Trophoblast cell (in vitro differentiated cells and primary cell): ENCODE measurements around the gene HSPA12B.

ENCODE experiments used
- DNase-seq, 2 donors: peaks; one replicate each; pipeline ENCODE4 v3.0.0-alpha.2; 2016
- H2AFZ ChIP-seq: 2 replicates; pipeline ENCODE4 v1.6.1; 2013; ENCODE audit warnings: low read length, moderate library complexity, mild to moderate bottlenecking; ENCODE audit not compliant: insufficient read depth, poor library complexity
- H2AK5ac ChIP-seq: 2 replicates; pipeline ENCODE4 v1.6.1; 2013; ENCODE audit warnings: mild to moderate bottlenecking, low read length
- H2BK120ac ChIP-seq: 2 replicates; pipeline ENCODE4 v1.6.1; 2013; ENCODE audit warnings: low read length, mild to moderate bottlenecking, moderate library complexity; ENCODE audit not compliant: insufficient read depth, poor library complexity
- H2BK12ac ChIP-seq: 2 replicates; pipeline ENCODE4 v1.6.1; 2013; ENCODE audit warnings: mild to moderate bottlenecking, low read length, moderate library complexity
- H2BK5ac ChIP-seq: 2 replicates; pipeline ENCODE4 v1.6.1; 2013; ENCODE audit warnings: low read length, low read depth, moderate library complexity, mild to moderate bottlenecking; ENCODE audit not compliant: poor library complexity
- H3K14ac ChIP-seq: 2 replicates; pipeline ENCODE4 v1.6.1; 2013; ENCODE audit warnings: mild to moderate bottlenecking, low read length
- H3K18ac ChIP-seq: 2 replicates; pipeline ENCODE4 v1.6.1; 2013; ENCODE audit warnings: mild to moderate bottlenecking, low read length
- H3K23ac ChIP-seq: 2 replicates; pipeline ENCODE4 v1.6.1; 2013; ENCODE audit warnings: low read length
- H3K27ac ChIP-seq: 2 replicates; pipeline ENCODE4 v1.5.1; 2013; ENCODE audit warnings: low read depth, mild to moderate bottlenecking, inconsistent platforms, low read length, moderate library complexity
- H3K27me3 ChIP-seq: 2 replicates; pipeline ENCODE4 v1.6.1; 2013; ENCODE audit warnings: inconsistent platforms, mild to moderate bottlenecking, low read length, moderate library complexity; ENCODE audit not compliant: insufficient read depth
- H3K36me3 ChIP-seq, 2 experiments: 1 replicate in 1 of 2; 2 replicates in 1 of 2; pipeline ENCODE4 v1.6.1; 2013; ENCODE audit warnings: low read length in 2 of 2, mild to moderate bottlenecking in 2 of 2, moderate library complexity in 1 of 2; ENCODE audit not compliant: insufficient read depth in 2 of 2, control insufficient read depth in 1 of 2
- H3K4ac ChIP-seq: 2 replicates; pipeline ENCODE4 v1.6.1; 2013; ENCODE audit warnings: low read depth, mild to moderate bottlenecking, low read length, moderate library complexity
- H3K4me1 ChIP-seq, 2 experiments: 1 replicate in 1 of 2; 2 replicates in 1 of 2; pipeline ENCODE4 v1.6.1; 2013; ENCODE audit warnings: low read length in 2 of 2, mild to moderate bottlenecking in 2 of 2, moderate library complexity in 1 of 2; ENCODE audit not compliant: insufficient read depth in 2 of 2, control insufficient read depth in 1 of 2
- H3K4me2 ChIP-seq: 2 replicates; pipeline ENCODE4 v1.6.1; 2013; ENCODE audit warnings: inconsistent platforms, mild to moderate bottlenecking, low read length, moderate library complexity
- H3K4me3 ChIP-seq: 2 replicates; pipeline ENCODE4 v1.5.1; 2013; ENCODE audit warnings: mild to moderate bottlenecking, low read depth, low read length, inconsistent platforms
- H3K79me1 ChIP-seq: one replicate; pipeline ENCODE4 v1.6.1; 2013; ENCODE audit warnings: low read length
- H3K79me2 ChIP-seq: 2 replicates; pipeline ENCODE4 v1.6.1; 2013; ENCODE audit warnings: low read length, mild to moderate bottlenecking; ENCODE audit not compliant: control insufficient read depth, insufficient read depth, poor library complexity
- H3K9ac ChIP-seq: 2 replicates; pipeline ENCODE4 v1.6.1; 2013; ENCODE audit warnings: mild to moderate bottlenecking, low read length
- H3K9me3 ChIP-seq: 2 replicates; pipeline ENCODE4 v1.6.1; 2013; ENCODE audit warnings: low read depth, mild to moderate bottlenecking, control low read depth, inconsistent platforms, low read length; ENCODE audit not compliant: insufficient read depth
- H4K12ac ChIP-seq: 2 replicates; pipeline ENCODE4 v1.6.1; 2013; ENCODE audit warnings: low read depth, mild to moderate bottlenecking, low read length, moderate library complexity
- H4K8ac ChIP-seq: 2 replicates; pipeline ENCODE4 v1.6.1; 2013; ENCODE audit warnings: low read depth, mild to moderate bottlenecking, low read length, moderate library complexity
- H4K91ac ChIP-seq: one replicate; pipeline ENCODE4 v1.6.1; 2013; ENCODE audit warnings: low read depth, mild to moderate bottlenecking, low read length, moderate library complexity
- WGBS: extraction: QIAGEN DNeasy Blood & Tissue Kit; methylation state at CpG from one replicate; pipeline ENCODE4 v1.1.7; 2013; ENCODE audit warnings: missing lambda C conversion rate; ENCODE audit not compliant: insufficient read length, insufficient coverage; ENCODE audit errors: extremely low coverage; 5-methylcytosine and 5-hydroxymethylcytosine counted together

Gene HSPA12B

GRCh38 chr20:3739926-3740451 is 7.5 kb downstream of the HSPA12B start:
- H2BK5ac ChIP-seq, result no peak overlapping the region
- no peak overlapping the region for H4K12ac ChIP-seq
- H3K18ac ChIP-seq, result no peak overlapping the region
- no peak overlapping the region for H4K8ac ChIP-seq
- no peaks in the 10 kb centered on the region for H3K27me3 ChIP-seq
- H3K27ac ChIP-seq, result no peak overlapping the region
- no peak overlapping the region for H3K4ac ChIP-seq
- H4K91ac ChIP-seq, result no peak overlapping the region
- no peaks in the 10 kb centered on the region for H3K36me3 ChIP-seq
- H3K4me2 ChIP-seq, result no peak overlapping the region
- no peaks in the 10 kb centered on the region for H3K79me2 ChIP-seq
- H2BK120ac ChIP-seq, result no peak overlapping the region
- no peaks in the 10 kb centered on the region for H3K79me1 ChIP-seq
- no peak overlapping the region for H2AFZ ChIP-seq
- H2BK12ac ChIP-seq, result no peak overlapping the region
- H3K23ac ChIP-seq, result no peak overlapping the region
- peaks cover 0 to 2% of the 10 kb centered on the region in 2 experiments for H3K4me1 ChIP-seq
- no peak overlapping the region for H2AK5ac ChIP-seq
- H3K9me3 ChIP-seq, result peaks cover 3% of the 10 kb centered on the region
- H3K9ac ChIP-seq, result no peak overlapping the region
- H3K4me3 ChIP-seq, result no peak overlapping the region
- DNase-seq, result no peak
- H3K14ac ChIP-seq, result no peak overlapping the region
- WGBS, result no CpG with 5 or more reads among the region's 7 CpGs

- Histone ChIP-seq H4K91ac (no peak overlapping the region), H3K36me3 (no peaks in the 10 kb centered on the region), H3K9me3 (peaks cover 4% of the 10 kb centered on the region), H3K4me2 (no peak overlapping the region), H4K12ac (no peak overlapping the region), H2BK5ac (no peak overlapping the region), H3K9ac (no peak overlapping the region), H3K27me3 (no peaks in the 10 kb centered on the region), H3K4ac (no peak overlapping the region), H2BK120ac (no peak overlapping the region), H2BK12ac (no peak overlapping the region), H3K18ac (no peak overlapping the region), H2AK5ac (no peak overlapping the region), H3K14ac (no peak overlapping the region), H2AFZ (no peak overlapping the region), H4K8ac (no peak overlapping the region), H3K79me2 (no peaks in the 10 kb centered on the region), H3K23ac (no peak overlapping the region), H3K4me1 (peaks cover 0 to 2% of the 10 kb centered on the region in 2 experiments), H3K4me3 (no peak overlapping the region), H3K27ac (no peak overlapping the region), H3K79me1 (no peaks in the 10 kb centered on the region)
- no CpG with 5 or more reads among the region's 15 CpGs for WGBS
- no peak for DNase-seq
These were observed 8.3 kb downstream of the HSPA12B start for GRCh38 chr20:3740615-3741301.

GRCh38 chr20:3741836-3742458 is 9.5 kb downstream of the HSPA12B start:
- H3K9ac ChIP-seq, result no peak overlapping the region
- H3K18ac ChIP-seq, result no peak overlapping the region
- H3K36me3 ChIP-seq, result no peaks in the 10 kb centered on the region
- H3K4me1 ChIP-seq, result peaks cover 0 to 2% of the 10 kb centered on the region in 2 experiments
- no peak for DNase-seq
- H2AK5ac ChIP-seq, result no peak overlapping the region
- H3K79me2 ChIP-seq, result no peaks in the 10 kb centered on the region
- H3K79me1 ChIP-seq, result no peaks in the 10 kb centered on the region
- no peak overlapping the region for H3K4me2 ChIP-seq
- H3K27me3 ChIP-seq, result no peaks in the 10 kb centered on the region
- WGBS, result no CpG with 5 or more reads among the region's 7 CpGs
- no peak overlapping the region for H2AFZ ChIP-seq
- no peak overlapping the region for H4K12ac ChIP-seq
- no peak overlapping the region for H3K4ac ChIP-seq
- no peak overlapping the region for H2BK120ac ChIP-seq
- peaks cover 5% of the 10 kb centered on the region for H3K9me3 ChIP-seq
- H4K91ac ChIP-seq, result no peak overlapping the region
- H4K8ac ChIP-seq, result no peak overlapping the region
- no peak overlapping the region for H3K27ac ChIP-seq
- H3K23ac ChIP-seq, result no peak overlapping the region
- no peak overlapping the region for H2BK12ac ChIP-seq
- H3K4me3 ChIP-seq, result no peak overlapping the region
- H2BK5ac ChIP-seq, result no peak overlapping the region
- no peak overlapping the region for H3K14ac ChIP-seq

- H3K4me1 ChIP-seq, result peaks cover 0 to 2% of the 10 kb centered on the region in 2 experiments
- no peak overlapping the region for H2BK5ac ChIP-seq
- H3K23ac ChIP-seq, result no peak overlapping the region
- H4K8ac ChIP-seq, result no peak overlapping the region
- H3K79me1 ChIP-seq, result no peaks in the 10 kb centered on the region
- H3K9me3 ChIP-seq, result peaks cover 5% of the 10 kb centered on the region
- H3K36me3 ChIP-seq, result no peaks in the 10 kb centered on the region
- H4K12ac ChIP-seq, result no peak overlapping the region
- H2AK5ac ChIP-seq, result no peak overlapping the region
- H3K79me2 ChIP-seq, result no peaks in the 10 kb centered on the region
- WGBS, result no CpG with 5 or more reads among the region's 2 CpGs
- H2BK12ac ChIP-seq, result no peak overlapping the region
- H3K14ac ChIP-seq, result no peak overlapping the region
- H3K18ac ChIP-seq, result no peak overlapping the region
- H3K4me2 ChIP-seq, result no peak overlapping the region
- H3K9ac ChIP-seq, result no peak overlapping the region
- DNase-seq, result peak; percentile 56 to 83
- no peak overlapping the region for H4K91ac ChIP-seq
- no peak overlapping the region for H3K4ac ChIP-seq
- no peaks in the 10 kb centered on the region for H3K27me3 ChIP-seq
- H2BK120ac ChIP-seq, result no peak overlapping the region
- H3K27ac ChIP-seq, result no peak overlapping the region
- no peak overlapping the region for H3K4me3 ChIP-seq
- H2AFZ ChIP-seq, result no peak overlapping the region
These were observed 10.8 kb downstream of the HSPA12B start for GRCh38 chr20:3743251-3743650.
